Activated CD4-positive, alpha-beta T cell treated with anti-CD3 and anti-CD28 coated beads, Interleukin-2, amount 50 U/mL, for 1 hour (primary cell): Measurements from ENCODE around the gene PPP2R1A.
A peak's percentile ranks its signal among the peaks of the same experiment; 100 is the strongest.
"Not testable (repeated sequence)": the region's sequence is repeated elsewhere in the genome, so short reads cannot be mapped to it uniquely, and the experiment has no call there.

Source experiments
- DNase-seq: peaks from one replicate; pipeline ENCODE4 v3.0.0-alpha.2; 2020

PPP2R1A gene

DNA sequence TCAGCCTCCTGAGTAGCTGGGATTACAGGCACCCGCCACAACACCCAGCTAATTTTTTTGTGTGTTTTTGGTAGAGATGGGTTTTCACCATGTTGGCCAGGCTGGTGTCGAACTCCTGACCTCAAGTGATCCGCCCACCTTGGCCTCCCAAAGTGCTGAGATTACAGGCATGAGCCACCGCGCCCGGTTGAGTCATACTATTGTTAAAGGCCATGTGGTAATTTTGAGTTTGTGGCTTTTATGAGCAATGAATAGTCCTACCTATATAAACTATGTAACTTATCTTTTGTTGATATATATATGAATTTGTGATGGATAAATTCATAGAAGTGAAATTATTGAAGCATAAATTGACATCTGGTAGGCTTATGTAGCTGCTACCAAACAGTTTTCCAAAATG lies 75.7 kb downstream of the PPP2R1A start:
- not testable (repeated sequence) for DNase-seq

DNA sequence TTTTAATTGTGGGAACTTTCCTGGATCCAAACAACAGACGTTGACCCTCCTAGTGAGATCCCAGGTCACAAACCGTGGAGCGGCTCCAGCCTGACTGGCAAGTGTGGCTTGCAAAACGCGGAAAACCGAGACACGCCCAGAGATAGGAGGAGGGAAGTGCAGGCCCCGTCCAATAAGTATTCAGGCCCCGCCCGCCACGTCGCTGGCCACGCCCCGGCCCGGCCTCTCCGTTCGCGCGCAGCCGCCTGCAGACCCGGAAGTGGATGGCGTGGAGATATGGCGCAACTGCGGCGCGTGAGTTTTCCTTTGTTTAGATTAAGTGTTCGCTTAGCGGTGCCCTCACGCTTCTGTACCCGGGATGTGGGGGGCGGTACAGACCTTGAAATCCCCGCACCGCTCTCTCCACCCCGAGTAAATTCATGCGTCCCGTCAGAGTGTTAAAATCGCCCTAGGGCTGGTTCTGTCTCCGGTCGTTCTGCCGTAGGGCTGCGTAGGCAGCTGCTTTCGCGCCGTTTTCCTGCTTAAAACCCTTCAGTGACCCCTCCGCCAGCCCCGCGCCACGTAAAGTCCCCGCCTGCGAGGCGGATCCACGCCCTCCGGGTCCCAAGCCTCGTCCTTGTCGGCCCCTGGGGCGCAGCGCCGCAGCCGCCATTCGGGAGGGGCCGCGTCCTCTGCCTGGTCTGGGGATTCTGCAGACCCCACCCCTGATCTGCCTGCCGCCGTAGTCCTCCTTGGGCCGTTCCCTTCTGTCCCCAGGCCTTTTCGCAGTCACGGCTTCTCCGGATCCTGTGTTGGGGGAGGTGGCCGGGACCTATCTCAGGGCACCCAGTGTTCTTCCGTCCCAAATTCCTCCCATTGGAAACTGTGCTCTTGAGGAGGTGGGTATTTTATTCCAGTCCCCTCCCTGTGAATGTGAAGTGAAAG lies 79.7 kb downstream of the PPP2R1A start, which contains the start of gene ZNF766:
ZNF766 (plus strand) TSS at position 250 of the 924 bp plus-strand sequence; CDS start at position 277, 27 bp downstream.
- peak; percentile 97 for DNase-seq

DNA sequence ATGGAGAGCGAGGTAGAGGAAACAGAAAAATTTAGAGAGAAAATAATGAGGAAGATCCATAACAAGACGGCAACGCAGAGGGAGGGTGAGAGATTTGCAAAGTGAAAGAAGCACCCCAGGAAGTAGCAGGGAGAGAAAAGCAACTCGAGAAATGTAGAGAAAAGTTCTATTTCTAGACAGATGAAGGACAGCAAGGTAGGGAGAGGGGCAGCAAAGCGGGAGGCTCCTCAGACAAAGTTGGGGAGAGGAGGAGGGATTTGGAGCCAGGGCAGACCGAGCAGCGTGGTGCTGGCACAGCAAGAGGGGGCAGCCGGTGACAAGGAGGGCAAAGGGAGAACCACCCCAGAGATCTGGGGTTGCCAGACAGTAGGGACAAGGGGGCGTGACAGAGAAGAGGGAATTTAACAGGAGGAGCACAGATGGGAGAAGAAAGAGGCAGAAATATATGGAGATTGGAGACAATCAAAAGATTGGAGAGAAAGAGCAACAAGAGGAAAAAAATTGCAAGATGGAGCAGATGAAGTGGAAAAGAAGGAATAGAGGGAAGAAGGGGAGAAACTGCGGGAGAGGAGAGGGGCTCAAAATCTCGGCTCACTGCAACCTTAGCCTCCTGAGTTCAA lies 80.5 kb downstream of the PPP2R1A start:
- peak; percentile 4 for DNase-seq

DNA sequence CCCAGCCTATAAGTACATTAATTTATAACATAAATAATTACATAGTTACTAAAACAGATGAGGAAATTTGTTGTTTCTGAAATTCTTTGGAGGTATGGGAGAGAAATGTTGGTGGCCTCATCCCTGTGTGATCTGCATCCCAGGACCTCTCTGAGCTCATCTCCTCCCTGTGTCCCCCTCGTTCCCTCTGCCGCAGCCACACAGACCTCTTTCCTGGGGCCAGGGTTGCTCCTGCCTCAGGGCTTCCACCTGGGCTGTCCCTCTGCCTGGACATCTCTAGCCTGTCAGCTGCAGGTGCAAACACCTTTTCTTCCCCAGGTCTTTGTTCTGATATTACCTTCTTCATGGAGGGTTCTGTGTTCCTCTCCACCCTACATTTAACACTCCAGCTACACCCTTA lies 83.4 kb downstream of the PPP2R1A start:
- no peak for DNase-seq

DNA sequence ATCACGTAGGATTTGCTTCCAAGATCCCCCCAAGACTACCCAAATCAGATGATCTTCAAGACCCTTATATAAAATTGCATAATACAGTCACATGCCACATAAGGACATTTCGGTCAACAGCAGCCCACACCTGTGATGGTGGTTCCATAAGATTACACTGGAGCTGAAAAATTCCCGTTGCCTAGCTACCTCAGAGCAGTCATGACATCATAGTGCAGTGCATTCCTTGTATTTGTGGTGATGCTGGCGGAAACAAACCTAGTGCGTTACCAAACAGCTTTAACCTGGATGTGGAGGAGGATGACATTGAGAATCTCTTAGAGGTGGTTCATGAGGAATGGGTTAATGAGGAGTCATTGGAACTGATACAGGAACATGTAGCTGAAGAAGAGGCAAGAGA lies 84.3 kb downstream of the PPP2R1A start:
- no peak for DNase-seq

DNA sequence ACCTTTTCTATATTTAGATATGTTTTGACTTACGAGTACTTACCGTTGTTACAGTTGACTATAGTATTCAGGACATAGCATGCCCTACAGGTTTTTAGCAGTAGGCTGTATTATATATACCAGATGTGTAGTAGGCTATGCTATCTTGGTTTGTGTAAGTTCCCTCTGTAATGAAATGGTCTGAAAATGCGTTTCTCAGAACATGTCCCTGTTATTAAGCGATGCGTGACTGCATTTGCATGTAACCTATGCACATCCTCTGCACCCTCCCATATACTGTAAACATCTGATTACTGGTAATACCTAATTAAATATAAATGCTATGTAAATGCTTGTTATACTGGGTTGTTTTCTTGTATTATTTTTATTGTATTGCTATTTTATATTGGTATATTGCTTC lies 86.1 kb downstream of the PPP2R1A start:
- no peak for DNase-seq

DNA sequence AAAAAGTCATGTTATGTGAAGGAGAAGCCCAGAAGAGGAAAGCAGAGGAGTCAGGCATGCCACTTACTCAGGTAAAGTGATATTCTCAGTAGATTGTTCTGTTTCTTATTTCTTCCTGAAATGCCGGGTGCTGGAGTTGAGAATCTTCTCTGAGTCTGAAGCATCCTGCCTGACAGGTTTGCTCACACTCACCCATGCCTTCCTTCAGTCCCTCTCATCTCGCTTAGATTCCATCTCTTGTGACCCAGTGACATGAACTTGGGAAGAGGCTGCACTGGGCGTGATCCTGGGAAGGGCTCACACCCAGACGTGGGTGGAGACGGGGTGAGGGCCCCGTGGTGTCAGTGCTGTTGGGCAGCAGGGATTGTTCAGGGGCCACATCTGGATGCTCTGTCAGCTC lies 87.6 kb downstream of the PPP2R1A start:
- no peak for DNase-seq
